PC-9 (cell line): ENCODE results near the gene ZRANB1. TPM values are rescaled to one million over a fixed set of nuclear protein-coding genes. Genes with fewer than 3 reads are reported as not detected.

Source experiments
- BruUV-seq: library from RNA; stranded (reverse); fragments of 400-500 nt; replicated peaks from 2 replicates; lab custom pipeline; 2021; lab: Mats Ljungman, UMichigan
- CTCF ChIA-PET: fragments of 300-600 bp; sonication (Branson Sonifier 250); formaldehyde crosslinking; loops from one replicate; lab custom pipeline; 2022; ENCODE audit warnings: antibody characterized with exemption; lab: Charles Lee
- POLR2A ChIA-PET: fragments of 300-600 bp; sonication (Branson Sonifier 250); formaldehyde crosslinking; loops from one replicate; lab custom pipeline; 2022; ENCODE audit warnings: antibody characterized with exemption; ENCODE audit not compliant: unreplicated experiment; lab: Charles Lee
- DNase-seq, 2 experiments: peaks; one replicate each; pipeline versions ENCODE4 v3.0.0 to v3.0.0-alpha.2; 2015 to 2022; ENCODE audit warnings: mixed read lengths in 1 of 2
- H2AFZ ChIP-seq: fragments of 200-600 bp; sonication (generic); 2 replicates; pipeline ENCODE4 v1.8.1; 2017; ENCODE audit warnings: antibody characterized with exemption
- H3F3A ChIP-seq: fragments of 200-600 bp; sonication (generic); 2 replicates; pipeline ENCODE4 v1.8.1; 2017; ENCODE audit warnings: antibody characterized with exemption, mild to moderate bottlenecking, low read depth; ENCODE audit not compliant: insufficient read depth
- H3K27ac ChIP-seq: fragments of 200-600 bp; sonication (generic); 2 replicates; pipeline ENCODE4 v1.6.1; 2016; ENCODE audit warnings: mixed run types
- H3K27me3 ChIP-seq: fragments of 200-600 bp; sonication (generic); 2 replicates; pipeline ENCODE4 v1.6.1; 2016; ENCODE audit warnings: low read depth, mixed run types; ENCODE audit not compliant: insufficient read depth
- H3K36me3 ChIP-seq: fragments of 200-600 bp; sonication (generic); 2 replicates; pipeline ENCODE4 v1.6.1; 2016; ENCODE audit warnings: low read depth, mixed run types
- H3K4me1 ChIP-seq: fragments of 200-600 bp; sonication (generic); replicated peaks from 2 replicates; pipeline ENCODE4 v1.6.1; 2016; ENCODE audit warnings: mixed run types; ENCODE audit not compliant: insufficient read depth
- H3K4me2 ChIP-seq: fragments of 200-600 bp; sonication (generic); 2 replicates; pipeline ENCODE4 v1.6.1; 2017; ENCODE audit warnings: mixed run types
- H3K4me3 ChIP-seq: fragments of 200-600 bp; sonication (generic); 2 replicates; pipeline ENCODE4 v1.6.1; 2016; ENCODE audit warnings: mixed run types
- H3K79me2 ChIP-seq: fragments of 200-600 bp; sonication (generic); 2 replicates; pipeline ENCODE4 v1.6.1; 2017; ENCODE audit warnings: low read depth, mixed run types
- H3K9me2 ChIP-seq: fragments of 200-600 bp; sonication (generic); 2 replicates; pipeline ENCODE4 v1.8.1; 2017; ENCODE audit warnings: mild to moderate bottlenecking; ENCODE audit not compliant: insufficient read depth
- H3K9me3 ChIP-seq: fragments of 200-600 bp; sonication (generic); 2 replicates; pipeline ENCODE4 v1.8.1; 2016; ENCODE audit warnings: low read depth; ENCODE audit not compliant: insufficient read depth
- H4K20me1 ChIP-seq: fragments of 200-600 bp; sonication (generic); 2 replicates; pipeline ENCODE4 v1.8.1; 2017; ENCODE audit not compliant: insufficient read depth
- EZH2 ChIP-seq: fragments of 200-600 bp; sonication (generic); IDR thresholded peaks from 2 replicates; pipeline ENCODE4 v1.8.0; 2017; ENCODE audit warnings: antibody characterized with exemption, low read depth
- intact Hi-C: fragments of 100-400 bp; cut with micrococcal nuclease; formaldehyde crosslinking; loops from one replicate; pipeline ENCODE4 v1.10.0; 2022; ENCODE audit not compliant: unreplicated experiment
- total RNA-seq: library from RNA; stranded (reverse); gene quantifications from 2 replicates; pipeline ENCODE4 v1.2.3, GENCODE V29; 2021
- TF ChIP-seq, protein P1 (sequence below): fragments of 200-600 bp; sonication (generic); conservative IDR thresholded peaks from 2 replicates; pipeline ENCODE4 v1.6.1; 2017; ENCODE audit warnings: mixed run types, antibody characterized with exemption, mild to moderate bottlenecking, moderate library complexity

Gene ZRANB1
- total RNA-seq, 1 experiment from 2014 or later, result 10.9 TPM

DNA sequence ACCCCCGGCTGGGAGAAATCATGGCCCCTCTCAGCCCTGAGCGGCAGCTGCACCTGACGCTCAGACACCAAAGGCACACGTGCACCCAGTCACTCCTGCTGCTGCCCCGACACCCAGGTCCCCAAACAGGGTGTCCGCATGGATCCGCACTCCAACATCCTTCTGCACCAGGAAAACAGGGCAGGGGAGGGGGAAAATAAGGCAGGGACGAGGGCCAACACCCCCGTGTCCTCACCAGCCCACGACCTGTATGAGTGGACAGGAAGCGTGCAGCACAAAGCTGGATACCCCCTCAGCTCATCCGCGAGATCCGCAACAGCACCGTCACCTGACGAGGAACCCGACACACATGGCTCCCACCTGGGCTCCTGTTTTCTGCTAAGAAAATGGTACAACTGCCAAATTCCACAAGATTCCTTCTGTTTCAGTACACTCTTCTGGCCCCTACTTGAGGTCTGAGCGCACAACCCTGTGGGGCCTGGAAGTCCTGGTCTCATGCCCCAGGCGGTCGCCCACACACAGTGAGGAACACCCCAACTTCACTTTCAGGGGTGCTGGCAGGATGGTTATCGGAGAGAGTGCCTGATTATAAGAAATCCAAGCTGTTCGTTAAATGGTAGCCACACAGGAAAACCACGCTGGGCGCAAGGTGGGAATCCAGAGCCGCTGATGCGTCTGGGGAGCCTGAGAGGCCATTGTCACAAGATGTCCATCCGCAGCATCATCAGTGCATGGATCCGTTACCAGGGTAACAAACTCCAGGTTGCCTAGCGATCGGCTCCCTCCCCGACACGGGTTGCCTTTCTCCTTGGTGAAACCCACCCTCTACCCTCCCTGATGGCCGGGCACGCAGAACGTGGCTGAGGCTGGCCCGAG is 63.6 kb downstream of the ZRANB1 start:
- TF ChIP-seq EZH2, result no peak
- TF ChIP-seq, protein P1, sequence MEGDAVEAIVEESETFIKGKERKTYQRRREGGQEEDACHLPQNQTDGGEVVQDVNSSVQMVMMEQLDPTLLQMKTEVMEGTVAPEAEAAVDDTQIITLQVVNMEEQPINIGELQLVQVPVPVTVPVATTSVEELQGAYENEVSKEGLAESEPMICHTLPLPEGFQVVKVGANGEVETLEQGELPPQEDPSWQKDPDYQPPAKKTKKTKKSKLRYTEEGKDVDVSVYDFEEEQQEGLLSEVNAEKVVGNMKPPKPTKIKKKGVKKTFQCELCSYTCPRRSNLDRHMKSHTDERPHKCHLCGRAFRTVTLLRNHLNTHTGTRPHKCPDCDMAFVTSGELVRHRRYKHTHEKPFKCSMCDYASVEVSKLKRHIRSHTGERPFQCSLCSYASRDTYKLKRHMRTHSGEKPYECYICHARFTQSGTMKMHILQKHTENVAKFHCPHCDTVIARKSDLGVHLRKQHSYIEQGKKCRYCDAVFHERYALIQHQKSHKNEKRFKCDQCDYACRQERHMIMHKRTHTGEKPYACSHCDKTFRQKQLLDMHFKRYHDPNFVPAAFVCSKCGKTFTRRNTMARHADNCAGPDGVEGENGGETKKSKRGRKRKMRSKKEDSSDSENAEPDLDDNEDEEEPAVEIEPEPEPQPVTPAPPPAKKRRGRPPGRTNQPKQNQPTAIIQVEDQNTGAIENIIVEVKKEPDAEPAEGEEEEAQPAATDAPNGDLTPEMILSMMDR, result no peak
- Histone ChIP-seq H3F3A (no peaks in the 10 kb centered on the region), H4K20me1 (peaks cover 16% of the 10 kb centered on the region), H3K79me2 (peaks cover 2% of the 10 kb centered on the region; the same call in 1 of the 2 replicates), H3K4me2 (no peak overlapping the region), H3K4me3 (no peak overlapping the region), H2AFZ (no peak overlapping the region), H3K9me2 (no peaks in the 10 kb centered on the region), H3K36me3 (no peaks in the 10 kb centered on the region), H3K27me3 (no peaks in the 10 kb centered on the region), H3K4me1 (no peaks in the 10 kb centered on the region), H3K9me3 (no peaks in the 10 kb centered on the region), H3K27ac (no peak overlapping the region)
- POLR2A ChIA-PET, result no interaction called here
- CTCF ChIA-PET, result no interaction called here
- DNase-seq, result no peak
- intact Hi-C loops, result no loop called here
- no TSS peak for BruUV-seq

DNA sequence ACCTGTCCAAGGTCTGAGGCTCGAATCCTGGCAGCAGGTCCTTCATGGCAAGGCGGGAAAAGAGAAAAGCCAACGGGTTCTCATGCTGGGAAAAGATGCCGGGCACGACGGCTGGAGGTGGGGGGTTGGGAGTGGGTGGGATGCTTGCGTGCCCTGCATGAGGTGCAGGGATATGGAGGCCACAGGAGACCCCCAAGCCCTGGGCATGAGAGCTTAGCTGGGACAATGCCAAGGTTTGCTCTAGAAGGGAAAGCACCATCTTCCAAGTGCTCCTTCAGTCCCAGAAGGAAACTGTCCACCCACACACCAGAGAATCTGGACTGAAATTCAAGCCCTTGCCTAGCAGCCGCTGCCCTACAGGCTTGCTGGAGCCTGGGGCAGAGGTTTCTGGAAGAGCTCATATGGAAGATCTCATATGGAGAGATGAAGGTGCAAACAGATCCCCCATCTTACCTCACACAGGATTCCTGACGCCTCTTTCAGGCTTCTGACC is 64.3 kb downstream of the ZRANB1 start:
- no peaks in the 10 kb centered on the region for H3K9me2 ChIP-seq
- H3K9me3 ChIP-seq, result no peaks in the 10 kb centered on the region
- no TSS peak for BruUV-seq
- H3K79me2 ChIP-seq, result peaks cover 6% of the 10 kb centered on the region; the same call in 1 of the 2 replicates
- no peak for TF ChIP-seq EZH2
- ChIA-PET CTCF (no interaction called here), POLR2A (no interaction called here)
- peaks cover 16% of the 10 kb centered on the region for H4K20me1 ChIP-seq
- no peaks in the 10 kb centered on the region for H3K4me1 ChIP-seq
- H2AFZ ChIP-seq, result no peak overlapping the region
- H3K4me3 ChIP-seq, result no peak overlapping the region
- no peak for DNase-seq
- intact Hi-C loops, result no loop called here
- H3F3A ChIP-seq, result no peaks in the 10 kb centered on the region
- H3K4me2 ChIP-seq, result no peak overlapping the region
- H3K27me3 ChIP-seq, result no peaks in the 10 kb centered on the region
- no peaks in the 10 kb centered on the region for H3K36me3 ChIP-seq
- H3K27ac ChIP-seq, result no peak overlapping the region

DNA sequence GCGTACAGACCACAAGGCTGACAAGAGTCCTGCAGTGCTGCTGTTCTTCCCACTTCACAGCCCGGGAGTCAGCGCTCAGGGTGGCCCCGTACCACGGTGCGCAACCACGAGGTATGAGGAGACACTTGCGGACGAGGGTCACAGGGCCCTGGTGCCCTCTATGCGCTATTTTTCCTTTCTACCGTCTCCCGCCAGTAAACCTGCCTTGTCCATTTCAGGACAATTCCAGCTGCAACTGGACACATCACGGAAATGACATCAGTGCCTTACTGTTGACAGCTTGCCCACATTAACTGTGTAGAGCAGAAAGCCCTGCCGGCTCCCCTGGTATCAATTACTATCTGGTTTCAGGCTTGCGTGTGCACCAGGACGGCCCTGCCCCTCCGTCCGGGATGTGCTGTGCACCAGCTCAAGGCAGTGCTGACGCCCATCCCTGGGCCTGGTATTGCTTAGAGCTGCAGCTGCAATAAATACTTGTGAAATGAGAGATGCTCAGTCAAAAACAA is 65.1 kb downstream of the ZRANB1 start:
- no peak overlapping the region for H3K4me2 ChIP-seq
- no peak overlapping the region for H3K27ac ChIP-seq
- TF ChIP-seq EZH2, result no peak
- TF ChIP-seq, protein P1, result no peak
- no peaks in the 10 kb centered on the region for H3K9me3 ChIP-seq
- no TSS peak for BruUV-seq
- H3K36me3 ChIP-seq, result no peaks in the 10 kb centered on the region
- H3K9me2 ChIP-seq, result no peaks in the 10 kb centered on the region
- peaks cover 16% of the 10 kb centered on the region for H4K20me1 ChIP-seq
- POLR2A ChIA-PET, result interaction anchor here (0.6 kb wide), 1 partner anchor 557 kb away, joined by 9 read pairs; no protein-coding TSS in a partner anchor
- H3K4me1 ChIP-seq, result no peaks in the 10 kb centered on the region
- intact Hi-C loops, result no loop called here
- no peaks in the 10 kb centered on the region for H3F3A ChIP-seq
- H3K4me3 ChIP-seq, result no peak overlapping the region
- no peak for DNase-seq
- no peaks in the 10 kb centered on the region for H3K27me3 ChIP-seq
- H2AFZ ChIP-seq, result no peak overlapping the region
- CTCF ChIA-PET, result no interaction called here
- H3K79me2 ChIP-seq, result peaks cover 9% of the 10 kb centered on the region; the same call in 1 of the 2 replicates
